DND-41 (cell line): ENCODE results near the gene PPFIBP2.

ENCODE experiments used
- EZH2 ChIP-seq: IDR thresholded peaks from 3 replicates; pipeline ENCODE4 v1.6.1; 2012; ENCODE audit warnings: borderline replicate concordance, low read depth, mild to moderate bottlenecking, moderate library complexity, low read length, inconsistent platforms; ENCODE audit not compliant: severe bottlenecking
- TF ChIP-seq, protein P1 (sequence below): IDR thresholded peaks from 2 replicates; pipeline ENCODE4 v1.5.1; 2012; ENCODE audit warnings: borderline replicate concordance, low read length, moderate library complexity, mild to moderate bottlenecking; ENCODE audit not compliant: poor library complexity, severe bottlenecking; ENCODE audit errors: extremely low read depth

DNA sequence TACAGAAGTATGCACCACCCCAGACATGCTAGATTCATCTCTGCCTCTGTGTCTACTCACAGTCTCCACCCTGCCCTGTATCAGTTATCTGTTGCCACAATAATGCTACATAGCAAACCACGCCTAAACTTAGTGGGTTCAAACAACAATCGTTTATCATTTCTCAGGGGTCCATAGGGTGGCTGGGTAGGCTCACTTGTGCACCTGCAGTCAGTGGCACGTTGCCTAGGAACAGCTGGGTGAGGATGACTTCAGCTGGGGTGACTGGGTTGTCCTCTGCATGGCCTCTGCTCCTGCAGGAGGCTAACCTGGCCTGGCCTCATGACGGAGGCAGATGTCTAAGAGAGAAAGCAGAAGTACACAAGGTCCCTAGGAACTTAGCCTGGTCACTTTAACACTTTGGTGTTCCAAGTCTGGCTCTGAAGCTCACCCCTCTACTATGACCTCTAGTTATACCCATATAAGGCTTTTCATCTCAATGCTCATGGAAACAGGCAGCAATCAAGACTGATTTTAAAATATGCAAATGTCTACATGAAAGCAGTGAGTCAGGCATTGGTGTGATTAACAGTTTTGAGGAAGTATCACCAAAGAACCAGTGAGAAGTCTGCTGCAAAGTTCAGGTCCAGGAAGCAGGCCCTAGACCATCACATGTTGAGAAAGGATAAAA is 17.8 kb upstream of the PPFIBP2 start:
- TF ChIP-seq, protein P1, sequence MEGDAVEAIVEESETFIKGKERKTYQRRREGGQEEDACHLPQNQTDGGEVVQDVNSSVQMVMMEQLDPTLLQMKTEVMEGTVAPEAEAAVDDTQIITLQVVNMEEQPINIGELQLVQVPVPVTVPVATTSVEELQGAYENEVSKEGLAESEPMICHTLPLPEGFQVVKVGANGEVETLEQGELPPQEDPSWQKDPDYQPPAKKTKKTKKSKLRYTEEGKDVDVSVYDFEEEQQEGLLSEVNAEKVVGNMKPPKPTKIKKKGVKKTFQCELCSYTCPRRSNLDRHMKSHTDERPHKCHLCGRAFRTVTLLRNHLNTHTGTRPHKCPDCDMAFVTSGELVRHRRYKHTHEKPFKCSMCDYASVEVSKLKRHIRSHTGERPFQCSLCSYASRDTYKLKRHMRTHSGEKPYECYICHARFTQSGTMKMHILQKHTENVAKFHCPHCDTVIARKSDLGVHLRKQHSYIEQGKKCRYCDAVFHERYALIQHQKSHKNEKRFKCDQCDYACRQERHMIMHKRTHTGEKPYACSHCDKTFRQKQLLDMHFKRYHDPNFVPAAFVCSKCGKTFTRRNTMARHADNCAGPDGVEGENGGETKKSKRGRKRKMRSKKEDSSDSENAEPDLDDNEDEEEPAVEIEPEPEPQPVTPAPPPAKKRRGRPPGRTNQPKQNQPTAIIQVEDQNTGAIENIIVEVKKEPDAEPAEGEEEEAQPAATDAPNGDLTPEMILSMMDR, result no peak
- TF ChIP-seq EZH2, result no peak
